ENCODE results near the gene AK3.
"Not testable (repeated sequence)": the region's sequence is repeated elsewhere in the genome, so short reads cannot be mapped to it uniquely, and the experiment has no call there.

AK3 gene

GRCh38 chr9:4662989-4663792, 77.8 kb downstream of the AK3 start:
- no peak for DNase-seq

- DNase-seq = peak; percentile 60
Measured at GRCh38 chr9:4662108-4662988, 78.7 kb downstream of the AK3 start, which contains the start of gene PLPP6. Gene PLPP6, plus strand, starts transcription at chr9:4662294. Its CDS starts 82 bp downstream, at chr9:4662376.

GRCh38 chr9:4661611-4662010, 79.4 kb downstream of the AK3 start:
- DNase-seq = no peak

GRCh38 chr9:4661165-4661564, 79.8 kb downstream of the AK3 start:
- DNase-seq = no peak

- not testable (repeated sequence) for DNase-seq
Measured at GRCh38 chr9:4660665-4661064, 80.3 kb downstream of the AK3 start.
